ENCODE results near the gene PTPRF. TPM values are rescaled to one million over a fixed set of nuclear protein-coding genes. Genes with fewer than 3 reads are reported as not detected.
"Not testable (repeated sequence)": the region's sequence is repeated elsewhere in the genome, so short reads cannot be mapped to it uniquely, and the experiment has no call there.

Gene PTPRF
- total RNA-seq, 1 donor from 2014 or later, result 155 TPM

- no peak for TF ChIP-seq CTCF (conservative IDR thresholded peaks at IDR 0.05; ENCODE audit: low read depth, low read length)
- DNase-seq (ENCODE audit: low read depth), result no peak
- no peak overlapping the region for H3K4me3 ChIP-seq (ENCODE audit: low read depth, low read length)
These were observed 15.9 kb downstream of the PTPRF start for GRCh38 chr1:43546388-43547100.

GRCh38 chr1:43547538-43548072 is 16.9 kb downstream of the PTPRF start:
- DNase-seq (ENCODE audit: low read depth), result no peak
- no peak for TF ChIP-seq CTCF (conservative IDR thresholded peaks at IDR 0.05; ENCODE audit: low read depth, low read length)
- no peak overlapping the region for H3K4me3 ChIP-seq (ENCODE audit: low read depth, low read length)

- TF ChIP-seq CTCF (conservative IDR thresholded peaks at IDR 0.05; ENCODE audit: low read depth, low read length), result no peak
- peak; percentile 40 for DNase-seq (ENCODE audit: low read depth)
- no peak overlapping the region for H3K4me3 ChIP-seq (ENCODE audit: low read depth, low read length)
These were observed 17.9 kb downstream of the PTPRF start for GRCh38 chr1:43548285-43549271.

- H3K4me3 ChIP-seq (ENCODE audit: low read depth, low read length); DNase-seq (ENCODE audit: low read depth): not testable (repeated sequence)
These were observed 18.7 kb downstream of the PTPRF start for GRCh38 chr1:43549394-43549793.

- H3K4me3 ChIP-seq (ENCODE audit: low read depth, low read length), result peak overlapping the region; percentile 48
- DNase-seq (ENCODE audit: low read depth), result no peak
- no peak for TF ChIP-seq CTCF (conservative IDR thresholded peaks at IDR 0.05; ENCODE audit: low read depth, low read length)
These were observed 19.4 kb downstream of the PTPRF start for GRCh38 chr1:43549921-43550597.

- TF ChIP-seq CTCF (conservative IDR thresholded peaks at IDR 0.05; ENCODE audit: low read depth, low read length), result no peak
- no peak for DNase-seq (ENCODE audit: low read depth)
- peak overlapping the region; percentile 48 for H3K4me3 ChIP-seq (ENCODE audit: low read depth, low read length)
These were observed 20.0 kb downstream of the PTPRF start for GRCh38 chr1:43550598-43551246.

All from epithelial cell of proximal tubule (primary cell).